KMS-11 (cell line): ENCODE data around the gene SLX9.

Source experiments
- H2AFZ ChIP-seq: fragments of 200-600 bp; sonication (generic); 2 replicates; pipeline ENCODE4 v1.6.1; 2016; ENCODE audit warnings: antibody characterized with exemption, mixed run types, low read depth
- H3K27ac ChIP-seq: fragments of 200-600 bp; sonication (generic); 2 replicates; pipeline ENCODE4 v1.6.1; 2016; ENCODE audit warnings: mild to moderate bottlenecking, mixed run types
- H3K27me3 ChIP-seq: fragments of 200-600 bp; sonication (generic); 2 replicates; pipeline ENCODE4 v1.6.1; 2017; ENCODE audit warnings: mild to moderate bottlenecking, low read depth, mixed run types, moderate library complexity; ENCODE audit not compliant: insufficient read depth
- H3K36me3 ChIP-seq: fragments of 200-600 bp; sonication (generic); 2 replicates; pipeline ENCODE4 v1.6.1; 2017; ENCODE audit warnings: mild to moderate bottlenecking, mixed run types; ENCODE audit not compliant: insufficient read depth
- H3K4me1 ChIP-seq: fragments of 200-600 bp; sonication (generic); 2 replicates; pipeline ENCODE4 v1.6.1; 2016; ENCODE audit warnings: mild to moderate bottlenecking, low read depth, mixed run types; ENCODE audit not compliant: poor library complexity, severe bottlenecking
- H3K4me2 ChIP-seq: fragments of 200-600 bp; sonication (generic); 2 replicates; pipeline ENCODE4 v1.7.0; 2016; ENCODE audit warnings: mild to moderate bottlenecking, mixed run types
- H3K4me3 ChIP-seq: fragments of 200-600 bp; sonication (generic); IDR thresholded peaks from 2 replicates; pipeline ENCODE4 v1.6.1; 2017; ENCODE audit warnings: low read depth, low read length, mixed read lengths; ENCODE audit not compliant: insufficient read depth
- H3K79me2 ChIP-seq: fragments of 200-600 bp; sonication (generic); 2 replicates; pipeline ENCODE4 v1.6.1; 2016; ENCODE audit warnings: low read depth, mixed run types; ENCODE audit not compliant: insufficient read depth
- H3K9ac ChIP-seq: fragments of 200-600 bp; sonication (generic); 2 replicates; pipeline ENCODE4 v1.6.1; 2016; ENCODE audit warnings: mild to moderate bottlenecking, mixed run types
- H4K20me1 ChIP-seq: fragments of 200-600 bp; sonication (generic); 2 replicates; pipeline ENCODE4 v1.6.1; 2016; ENCODE audit warnings: mild to moderate bottlenecking, mixed run types; ENCODE audit not compliant: insufficient read depth
- CTCF ChIP-seq: fragments of 200-600 bp; sonication (generic); conservative IDR thresholded peaks from 2 replicates; pipeline ENCODE4 v1.6.1; 2017; ENCODE audit warnings: low read depth, mild to moderate bottlenecking, antibody characterized with exemption, low read length, moderate library complexity, mixed read lengths

The SLX9 gene

GRCh38 chr21:44920694-44921604 lies 18.9 kb upstream of the SLX9 start, which contains the start of gene ITGB2:
Gene ITGB2 (minus strand): TSS chr21:44920899. CDS start chr21:44910782, 10,117 bp downstream.
- Histone ChIP-seq H3K36me3 (no peaks in the 10 kb centered on the region), H3K27ac (no peak within 1 kb of the TSS), H3K4me1 (no peaks in the 10 kb centered on the region), H3K27me3 (peaks cover 93% of the 10 kb centered on the region), H3K4me3 (no peak within 1 kb of the TSS), H3K9ac (no peak within 1 kb of the TSS), H3K79me2 (no peaks in the 10 kb centered on the region), H2AFZ (no peak within 1 kb of the TSS), H4K20me1 (no peaks in the 10 kb centered on the region), H3K4me2 (no peak within 1 kb of the TSS)
- no peak for TF ChIP-seq CTCF

- Histone ChIP-seq H3K4me2 (no peak overlapping the region), H3K79me2 (no peaks in the 10 kb centered on the region), H3K36me3 (no peaks in the 10 kb centered on the region), H3K27ac (no peak overlapping the region), H3K4me1 (no peaks in the 10 kb centered on the region), H4K20me1 (no peaks in the 10 kb centered on the region), H3K9ac (no peak overlapping the region), H3K4me3 (no peak overlapping the region), H3K27me3 (peaks cover 93% of the 10 kb centered on the region), H2AFZ (no peak overlapping the region)
- TF ChIP-seq CTCF = no peak
Measured at GRCh38 chr21:44921928-44922327, 17.9 kb upstream of the SLX9 start.

- Histone ChIP-seq H3K4me1 (no peaks in the 10 kb centered on the region), H3K36me3 (no peaks in the 10 kb centered on the region), H3K27ac (no peak overlapping the region), H3K27me3 (peaks cover 94% of the 10 kb centered on the region), H3K4me3 (no peak overlapping the region), H3K79me2 (no peaks in the 10 kb centered on the region), H3K9ac (no peak overlapping the region), H3K4me2 (no peak overlapping the region), H4K20me1 (no peaks in the 10 kb centered on the region), H2AFZ (no peak overlapping the region)
- no peak for TF ChIP-seq CTCF
Measured at GRCh38 chr21:44923480-44924084, 16.2 kb upstream of the SLX9 start.

- TF ChIP-seq CTCF = no peak
- no peaks in the 10 kb centered on the region for H3K4me1 ChIP-seq
- no peaks in the 10 kb centered on the region for H4K20me1 ChIP-seq
- H3K27me3 ChIP-seq = peaks cover 98% of the 10 kb centered on the region
- no peaks in the 10 kb centered on the region for H3K36me3 ChIP-seq
- H2AFZ ChIP-seq = no peak overlapping the region
- no peak overlapping the region for H3K4me2 ChIP-seq
- H3K79me2 ChIP-seq = no peaks in the 10 kb centered on the region
- no peak overlapping the region for H3K9ac ChIP-seq
- no peak overlapping the region for H3K27ac ChIP-seq
- no peak overlapping the region for H3K4me3 ChIP-seq
Measured at GRCh38 chr21:44924606-44925377, 15.0 kb upstream of the SLX9 start.
